Fibroblast of lung (primary cell): ENCODE data around the gene MT1B.

Experiments used
- EZH2 ChIP-seq: IDR thresholded peaks from 2 replicates; pipeline ENCODE4 v1.5.1; 2012; ENCODE audit warnings: low read length, control low read depth, mild to moderate bottlenecking; ENCODE audit errors: missing control alignments
- TF ChIP-seq, protein P1 (sequence below), 2 donors: IDR thresholded peaks in 1 of 2; conservative IDR thresholded peaks in 1 of 2; 1 replicate in 1 of 2; 2 replicates in 1 of 2; pipeline ENCODE4 v1.5.1; 2011 to 2012; ENCODE audit warnings: low read length in 2 of 2, control low read depth in 1 of 2, inconsistent platforms in 1 of 2, low read depth in 1 of 2, mild to moderate bottlenecking in 1 of 2

GRCh38 chr16:56635441-56635967 is 16.2 kb upstream of the MT1B start:
- TF ChIP-seq, protein P1, sequence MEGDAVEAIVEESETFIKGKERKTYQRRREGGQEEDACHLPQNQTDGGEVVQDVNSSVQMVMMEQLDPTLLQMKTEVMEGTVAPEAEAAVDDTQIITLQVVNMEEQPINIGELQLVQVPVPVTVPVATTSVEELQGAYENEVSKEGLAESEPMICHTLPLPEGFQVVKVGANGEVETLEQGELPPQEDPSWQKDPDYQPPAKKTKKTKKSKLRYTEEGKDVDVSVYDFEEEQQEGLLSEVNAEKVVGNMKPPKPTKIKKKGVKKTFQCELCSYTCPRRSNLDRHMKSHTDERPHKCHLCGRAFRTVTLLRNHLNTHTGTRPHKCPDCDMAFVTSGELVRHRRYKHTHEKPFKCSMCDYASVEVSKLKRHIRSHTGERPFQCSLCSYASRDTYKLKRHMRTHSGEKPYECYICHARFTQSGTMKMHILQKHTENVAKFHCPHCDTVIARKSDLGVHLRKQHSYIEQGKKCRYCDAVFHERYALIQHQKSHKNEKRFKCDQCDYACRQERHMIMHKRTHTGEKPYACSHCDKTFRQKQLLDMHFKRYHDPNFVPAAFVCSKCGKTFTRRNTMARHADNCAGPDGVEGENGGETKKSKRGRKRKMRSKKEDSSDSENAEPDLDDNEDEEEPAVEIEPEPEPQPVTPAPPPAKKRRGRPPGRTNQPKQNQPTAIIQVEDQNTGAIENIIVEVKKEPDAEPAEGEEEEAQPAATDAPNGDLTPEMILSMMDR (conservative IDR thresholded peaks at IDR 0.05 in 1 of 2, IDR thresholded peaks at IDR 0.05 in 1 of 2; ENCODE audit: low read depth in 1 of 2, low read length in 2 of 2), result no peak
- TF ChIP-seq EZH2, result no peak
